GM19468 (cell line): ENCODE results near the gene MYL10.

ENCODE experiments used
- ATAC-seq: cut with Tn5 transposase; IDR thresholded peaks from one replicate; pipeline ENCODE4 v1.9.1; 2021; ENCODE audit warnings: mild to moderate bottlenecking, moderate library complexity, moderate number of reproducible peaks; ENCODE audit not compliant: unreplicated experiment; ENCODE audit errors: extremely low read depth

MYL10 gene

GRCh38 chr7:101599787-101600186 lies 29.3 kb downstream of the MYL10 start:
- no peak for ATAC-seq

DNA sequence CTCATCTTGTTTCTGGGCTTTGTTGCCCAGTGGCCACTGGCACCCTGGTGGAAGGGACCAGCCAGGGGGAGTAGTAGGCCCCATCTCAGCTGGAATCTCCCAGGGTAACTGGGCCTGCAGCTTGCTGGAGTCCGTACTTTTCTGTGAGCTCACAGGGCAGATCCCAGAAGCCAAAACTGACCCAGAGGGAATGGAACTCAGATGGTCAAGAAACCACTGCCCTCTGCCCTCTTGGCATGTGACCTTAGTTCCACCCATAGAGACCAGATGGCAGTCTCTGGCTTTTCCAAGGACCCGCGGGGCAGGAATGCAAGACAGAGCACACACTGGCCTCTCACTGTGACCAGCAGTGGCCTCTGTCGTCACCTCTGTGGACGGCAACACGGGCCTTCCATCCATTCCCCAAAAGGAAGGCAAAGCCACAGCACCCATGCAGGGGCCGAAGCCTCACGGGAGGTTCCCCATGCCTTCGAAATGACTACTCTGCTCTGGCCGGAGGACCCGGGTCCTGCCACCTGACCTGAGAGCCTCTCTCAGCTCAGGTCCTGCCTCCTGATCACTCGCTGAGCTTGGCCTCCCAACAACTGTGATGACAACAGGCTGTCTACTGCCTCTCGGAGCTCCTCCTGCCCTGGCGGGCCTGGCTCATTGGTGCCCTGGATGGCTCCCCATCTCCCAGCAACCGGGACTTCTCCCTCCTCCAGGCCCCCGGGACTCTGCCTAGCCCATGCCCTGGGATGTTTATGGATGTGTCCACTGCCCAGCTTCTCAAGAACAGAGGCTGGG lies 29.9 kb downstream of the MYL10 start:
- ATAC-seq, result no peak

GRCh38 chr7:101598422-101598985 lies 30.6 kb downstream of the MYL10 start:
- ATAC-seq, result no peak

GRCh38 chr7:101597941-101598340 lies 31.2 kb downstream of the MYL10 start:
- ATAC-seq, result no peak

DNA sequence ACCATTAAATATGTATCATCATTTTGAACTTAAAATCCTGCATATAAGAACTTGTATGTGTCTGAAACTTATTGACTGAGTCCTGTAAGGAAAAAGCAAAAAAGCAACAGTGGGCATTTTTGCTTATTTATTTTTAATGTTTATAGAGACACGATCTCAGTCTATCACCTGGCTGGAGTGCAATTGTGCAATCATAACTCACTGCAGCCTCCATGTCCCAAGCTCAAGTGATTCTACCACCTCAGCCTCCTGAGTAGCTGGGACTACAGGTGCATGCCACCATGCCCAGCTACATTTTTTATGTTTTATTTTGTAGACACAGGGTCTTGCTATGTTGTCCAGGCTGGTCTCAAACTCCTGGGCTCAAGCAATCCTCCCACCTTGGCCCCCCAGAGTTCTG lies 32.2 kb downstream of the MYL10 start:
- ATAC-seq, result no peak

DNA sequence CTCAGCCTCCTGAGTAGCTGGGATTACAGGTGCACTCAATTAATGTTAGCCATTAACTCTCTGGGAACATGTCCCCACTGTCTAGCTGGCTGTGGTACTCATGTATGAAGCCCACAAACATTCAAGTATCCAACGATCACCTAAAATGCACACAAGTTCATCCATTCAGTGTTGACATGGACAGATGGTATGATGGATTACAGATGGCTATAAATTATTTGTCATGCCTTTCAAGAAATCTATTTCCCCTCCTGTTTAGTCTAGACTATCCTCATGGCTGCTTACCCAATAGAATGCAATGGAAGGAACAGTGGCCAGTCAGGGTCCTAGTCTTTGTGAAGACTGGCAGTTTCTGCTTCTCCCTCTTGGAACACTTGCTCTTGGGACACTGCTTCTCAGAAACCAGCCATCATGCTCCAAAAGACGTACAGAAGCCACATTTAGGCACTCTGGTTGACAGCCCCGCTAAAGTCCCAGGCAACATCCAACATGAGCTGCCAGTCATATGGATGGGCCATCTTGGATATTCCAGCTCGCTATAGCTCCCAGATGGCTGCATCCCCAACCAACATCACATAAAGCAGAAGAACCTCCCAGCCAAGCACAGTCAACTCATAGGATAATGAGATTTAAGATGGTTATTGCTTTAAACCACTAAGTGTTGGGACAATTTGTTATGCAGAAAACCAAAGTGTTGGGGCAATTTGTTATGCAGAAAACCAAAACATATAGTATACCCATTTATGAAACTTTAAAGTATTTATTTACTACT lies 33.1 kb downstream of the MYL10 start:
- no peak for ATAC-seq

- no peak for ATAC-seq
Observed at GRCh38 chr7:101595246-101595645, 33.9 kb downstream of the MYL10 start.

DNA sequence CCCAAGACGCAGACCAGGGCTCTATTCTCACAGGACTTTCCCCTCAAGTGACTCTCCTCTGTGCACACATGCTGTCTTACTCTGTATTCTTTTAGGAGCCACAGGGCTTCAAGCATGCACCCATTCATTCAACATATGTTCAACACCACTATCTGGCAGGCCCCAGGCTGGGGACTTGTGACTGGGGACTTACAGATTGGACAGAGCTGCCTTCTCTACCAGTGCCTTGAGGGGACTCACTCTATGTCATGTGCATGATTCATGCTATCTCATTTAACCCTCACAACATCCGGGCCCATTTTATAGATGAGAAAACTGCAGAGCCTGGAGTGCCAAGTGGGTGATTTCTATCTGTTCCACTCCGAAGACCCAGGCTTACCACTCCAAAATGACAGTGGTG lies 34.3 kb downstream of the MYL10 start:
- no peak for ATAC-seq

DNA sequence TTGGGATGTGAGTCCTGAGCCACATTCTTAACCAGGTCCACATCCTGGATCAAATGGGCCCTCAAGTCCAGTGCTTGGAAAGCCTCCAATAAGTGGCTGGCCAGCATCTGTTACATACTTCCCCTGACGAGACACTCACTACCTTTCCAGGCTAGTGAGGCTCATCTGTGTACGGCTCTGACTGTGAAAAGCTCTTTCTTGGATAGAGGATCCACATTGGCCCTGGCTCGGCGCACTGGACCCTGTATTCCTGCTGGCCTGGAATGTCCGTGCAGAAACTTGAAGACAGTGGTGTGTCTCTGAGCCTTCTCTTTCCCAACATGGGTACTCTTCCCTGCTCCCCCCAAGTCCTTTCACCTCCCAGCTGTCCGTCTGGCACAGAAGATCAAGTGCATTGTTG lies 35.5 kb downstream of the MYL10 start:
- no peak for ATAC-seq

DNA sequence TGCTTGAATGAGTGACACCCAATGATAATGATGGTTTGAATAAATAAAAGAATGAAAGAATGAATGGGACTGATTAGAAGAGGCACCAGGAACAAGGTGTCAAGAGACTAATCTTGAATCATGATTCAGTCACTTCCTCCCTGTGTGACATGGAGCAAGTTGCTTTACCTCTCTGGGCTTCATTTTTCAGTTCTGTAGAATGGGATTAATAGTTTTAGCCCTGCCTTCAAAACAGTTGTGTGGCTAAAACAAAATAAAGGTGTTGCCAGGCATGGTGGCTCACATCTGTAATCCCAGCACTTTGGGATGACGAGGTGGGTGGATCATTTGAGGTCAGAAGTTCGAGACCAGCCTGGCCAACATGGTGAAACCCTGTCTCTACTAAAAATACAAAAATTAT lies 37.6 kb downstream of the MYL10 start:
- ATAC-seq, result no peak

DNA sequence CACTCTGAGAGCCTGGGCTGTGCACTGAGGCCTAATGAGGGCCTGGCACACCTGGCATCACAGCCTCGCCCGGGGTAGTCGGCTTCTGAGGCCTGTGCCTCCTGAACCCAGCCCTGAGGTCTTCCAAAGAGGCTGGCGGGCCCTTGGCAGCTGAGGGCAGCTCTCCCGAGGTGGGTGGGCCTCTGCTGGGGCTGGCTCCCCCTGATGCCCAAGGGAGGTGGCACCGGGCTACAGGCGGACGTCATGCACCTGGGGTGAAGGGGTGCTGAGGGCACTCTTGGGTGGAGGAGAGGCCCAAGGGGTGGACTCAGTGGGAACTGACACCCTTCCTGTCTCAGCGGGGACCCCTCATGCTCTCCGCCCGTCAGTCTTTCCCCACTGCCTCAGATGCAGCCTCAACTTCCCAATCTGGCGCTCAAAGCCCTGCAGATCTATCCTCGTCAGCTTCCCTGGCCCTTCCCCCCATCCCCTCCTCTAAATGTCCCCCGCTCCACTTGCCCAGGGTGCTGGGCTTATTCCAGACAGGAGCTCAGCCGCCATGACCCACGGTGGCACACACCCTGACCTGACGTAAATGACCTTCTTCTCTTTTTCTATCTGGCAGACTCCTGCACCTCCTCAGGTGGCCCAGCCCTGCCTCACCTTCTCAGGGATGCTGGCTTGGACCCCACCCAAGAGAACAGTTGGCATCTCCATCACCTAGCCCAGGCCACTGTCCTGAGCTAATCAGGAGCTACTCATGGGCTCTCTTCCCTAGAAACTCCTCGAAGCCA lies 38.2 kb downstream of the MYL10 start:
- ATAC-seq, result no peak

DNA sequence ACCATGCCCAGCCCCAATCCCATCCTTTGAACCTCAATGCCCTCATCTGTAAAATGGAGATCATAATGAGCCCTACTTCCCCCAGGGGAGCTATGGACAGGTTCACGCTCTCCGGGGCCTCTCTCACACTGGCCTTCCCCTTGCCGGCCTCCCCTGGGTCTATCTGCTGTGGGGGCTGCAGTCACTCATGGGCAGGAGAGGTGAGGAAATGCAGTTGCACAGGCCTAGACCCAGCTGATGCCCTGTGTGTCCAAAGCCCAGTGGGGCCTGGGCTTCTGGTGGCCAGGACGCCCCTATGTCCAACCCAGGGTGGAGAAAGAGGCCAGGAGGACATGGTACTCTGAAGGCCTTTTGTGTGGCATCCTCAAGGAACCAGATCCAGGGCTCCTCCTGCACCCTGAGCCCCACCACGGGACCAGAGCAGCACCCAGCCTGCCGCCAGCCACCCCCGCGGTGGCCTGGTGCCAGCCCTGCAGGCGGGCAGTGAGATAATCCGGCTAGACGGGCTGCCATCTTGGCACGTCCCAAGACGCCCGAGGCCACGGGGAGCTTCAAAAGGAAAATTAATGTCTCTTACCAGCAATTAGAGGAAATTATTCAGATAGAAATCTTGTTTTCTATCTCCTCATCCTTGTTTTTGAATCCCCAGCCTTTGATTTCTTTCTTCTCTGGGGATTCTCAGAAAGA lies 39.0 kb downstream of the MYL10 start:
- no peak for ATAC-seq

GRCh38 chr7:101589052-101589451 lies 40.0 kb downstream of the MYL10 start:
- ATAC-seq, result no peak

DNA sequence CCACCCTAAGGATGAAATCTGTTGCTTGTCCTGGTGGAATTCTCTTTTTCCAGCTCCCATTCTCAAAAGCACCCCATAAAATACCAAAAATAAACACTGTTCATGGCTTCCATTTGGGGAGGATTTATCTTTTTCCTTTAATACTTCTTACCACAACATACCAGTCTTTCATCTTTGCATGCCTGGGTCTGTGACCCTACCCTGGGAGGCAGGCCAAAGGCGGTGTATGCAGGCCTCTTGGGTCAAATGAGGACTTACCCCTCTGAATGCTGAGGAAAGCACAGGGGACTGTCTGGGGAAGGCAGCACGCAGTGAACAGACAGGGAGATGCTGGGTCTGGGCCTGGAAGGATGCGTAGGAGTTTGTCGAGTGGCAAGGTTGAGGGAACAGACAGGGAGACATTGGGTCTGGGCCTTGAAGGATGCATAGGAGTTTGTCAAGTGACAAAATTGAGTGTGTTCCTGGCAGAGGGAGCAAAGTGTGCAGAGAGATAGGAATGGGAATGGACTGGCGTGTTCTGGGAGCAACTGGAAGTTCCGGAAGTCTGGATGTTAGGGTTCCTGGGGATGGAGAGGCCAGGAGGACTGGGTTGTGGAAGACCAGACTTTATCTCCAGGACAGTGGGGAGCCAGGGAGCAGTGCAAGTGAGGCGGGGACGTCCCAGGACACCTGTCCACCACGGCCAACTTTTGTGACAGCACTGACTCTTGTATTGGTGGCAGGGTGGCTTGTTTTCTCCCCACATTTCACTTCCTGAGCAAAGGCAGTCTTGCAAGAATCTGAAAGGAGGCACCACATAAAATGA lies 40.8 kb downstream of the MYL10 start:
- ATAC-seq, result no peak

- no peak for ATAC-seq
Observed at GRCh38 chr7:101586906-101587677, 42.0 kb downstream of the MYL10 start.

DNA sequence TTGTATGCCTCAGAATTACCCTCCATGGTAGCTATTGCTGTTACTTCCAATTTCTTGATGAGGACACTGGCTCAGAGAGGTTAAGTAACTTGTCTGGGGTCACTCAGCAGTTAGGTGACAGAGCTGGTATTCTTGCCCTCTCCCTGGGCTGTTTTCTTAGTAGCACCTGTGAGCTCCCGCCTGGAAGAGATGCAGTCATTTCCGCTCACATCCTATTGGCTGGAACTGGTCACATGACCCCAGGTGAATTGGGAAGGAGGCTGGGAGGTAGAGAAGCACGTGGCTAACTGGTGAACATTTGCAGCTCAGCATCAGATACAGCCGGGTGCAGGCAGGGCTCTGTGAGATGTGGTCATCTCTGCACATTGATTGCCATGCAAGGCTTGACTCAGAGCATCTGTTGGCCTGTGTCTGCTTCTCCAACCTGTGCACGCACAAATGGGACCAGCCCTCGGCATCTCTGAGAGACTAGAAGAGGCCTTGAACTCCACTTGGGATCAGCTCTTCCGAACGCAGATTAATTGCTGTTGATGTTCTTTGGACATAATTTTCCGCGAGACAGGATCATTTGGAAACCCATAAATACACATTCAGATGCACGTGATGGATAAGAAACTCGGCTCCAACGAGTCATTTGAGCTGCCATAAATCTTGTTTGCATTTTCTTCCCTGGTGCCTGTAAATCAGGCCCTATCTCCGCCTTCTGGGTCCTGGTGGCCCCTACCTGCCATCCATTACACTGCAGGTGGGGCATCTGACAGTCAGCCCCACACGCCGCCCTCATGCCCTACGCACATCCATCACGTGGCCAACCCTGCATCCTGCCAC lies 42.8 kb downstream of the MYL10 start:
- no peak for ATAC-seq

DNA sequence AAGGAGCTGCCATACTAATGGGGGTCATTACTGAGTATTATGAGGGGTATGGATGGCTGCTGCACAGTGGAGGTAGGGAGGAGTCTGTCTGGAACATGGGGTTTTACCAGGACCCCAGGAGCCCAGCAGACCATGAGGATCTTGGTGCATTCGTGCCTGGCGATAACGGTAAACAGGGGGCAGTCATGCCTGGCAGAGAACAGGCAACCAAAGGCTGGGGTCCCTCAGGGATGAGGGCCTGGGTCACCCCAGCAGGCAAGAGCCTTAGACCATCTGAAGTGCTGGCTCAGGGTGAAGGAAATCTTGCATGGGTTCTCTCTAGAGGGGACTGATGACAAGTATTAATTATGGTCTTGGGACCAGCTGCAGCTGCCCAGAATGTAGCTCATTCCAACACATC lies 46.1 kb downstream of the MYL10 start:
- ATAC-seq, result no peak

DNA sequence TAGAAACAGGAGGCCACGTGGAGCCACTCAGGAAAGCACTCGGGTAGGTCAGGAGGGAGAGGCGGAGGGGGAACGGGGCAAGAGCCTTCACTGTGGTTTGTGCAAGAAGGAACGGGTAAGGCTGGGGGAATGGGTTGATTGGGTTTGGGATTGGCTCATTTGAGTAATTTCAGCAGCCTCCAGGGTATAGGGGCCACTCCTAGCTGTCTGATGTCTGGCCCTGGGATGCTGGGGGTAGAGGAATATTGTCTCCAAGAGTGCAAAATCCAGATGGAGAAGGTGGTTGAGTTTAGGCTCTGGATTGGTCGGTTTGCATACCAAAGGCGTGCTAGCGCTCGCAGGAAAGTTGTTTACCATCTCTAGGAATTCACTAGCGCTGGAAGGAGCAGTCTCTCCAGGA lies 47.2 kb downstream of the MYL10 start:
- ATAC-seq, result no peak
